Right lobe of liver (tissue), 6 donors: Measurements from ENCODE around the gene RPS14. TPM values are rescaled to one million over a fixed set of nuclear protein-coding genes. Genes with fewer than 3 reads are reported as not detected.

Experiments used
- ATAC-seq, 4 donors: fragments of 200-7000 bp; cut with Tn5 transposase; one replicate each; pipeline ENCODE4 v1.9.1; 2020; ENCODE audit warnings: mild to moderate bottlenecking in 4 of 4, moderate library complexity in 4 of 4
- DNase-seq, 3 donors: peaks; one replicate each; pipeline ENCODE4 v3.0.0-alpha.2; 2020
- H3K27ac ChIP-seq, 3 donors: fragments of 200-600 bp; one replicate each; pipeline ENCODE4 v1.8.0; 2022
- H3K27me3 ChIP-seq, 2 donors: fragments of 200-600 bp; one replicate each; pipeline ENCODE4 v1.8.0; 2022
- H3K36me3 ChIP-seq, 4 donors: fragments of 200-600 bp; sonication (generic) in 1 of 4; one replicate each; pipeline versions ENCODE4 v1.5.1 to v1.8.0; 2017 to 2022; ENCODE audit warnings: control low read depth in 1 of 4
- H3K4me1 ChIP-seq, 4 donors: fragments of 200-600 bp; sonication (generic) in 1 of 4; one replicate each; pipeline versions ENCODE4 v1.5.1 to v1.8.0; 2017 to 2022; ENCODE audit warnings: control low read depth in 1 of 4
- H3K4me3 ChIP-seq, 3 donors: fragments of 200-600 bp; one replicate each; pipeline ENCODE4 v1.8.0; 2022
- H3K9me3 ChIP-seq, 4 donors: fragments of 200-600 bp; sonication (generic) in 1 of 4; one replicate each; pipeline versions ENCODE4 v1.5.1 to v1.8.0; 2017 to 2022; ENCODE audit warnings: control low read depth in 1 of 4
- CTCF ChIP-seq, 4 donors: fragments of 200-600 bp in 3 of 4; fragments of 450-650 bp in 1 of 4; IDR thresholded peaks; one replicate each; pipeline versions ENCODE4 v1.5.1 to v1.8.0; 2016 to 2022; ENCODE audit warnings: antibody characterized with exemption in 4 of 4, mild to moderate bottlenecking in 2 of 4
- POLR2A ChIP-seq: fragments of 450-650 bp; IDR thresholded peaks from one replicate; pipeline ENCODE4 v1.6.1; 2017; ENCODE audit warnings: antibody characterized with exemption, mild to moderate bottlenecking
- WGBS: methylation state at CpG from one replicate; pipeline ENCODE4 v1.1.6; 2018; ENCODE audit warnings: low coverage, low lambda C conversion rate; ENCODE audit not compliant: insufficient coverage; ENCODE audit errors: missing lambda C conversion rate; 5-methylcytosine and 5-hydroxymethylcytosine counted together
- intact Hi-C, 2 donors: fragments of 100-400 bp; cut with DNase I; formaldehyde crosslinking; loops; one replicate each; pipeline versions ENCODE4 v1.11.2 to v1.14.1; 2022
- total RNA-seq, 6 experiments: library from RNA; depleted of rRNA in 2 of 6; stranded (reverse); fragments of >200 nt in 2 of 6; fragmentation: NEBNext Ultra II Directional in 3 of 6; extraction: Animal tissue kit (Norgen Biotek cat#: 25700) in 3 of 6; gene quantifications; one replicate each; pipeline versions ENCODE4 v1.1.0 to v1.2.4, GENCODE V29; 2016 to 2023
- donor health status: DM: no; HTN: yes; CAD: no.
- donor health status: DM: no; HTN: no; CAD: no.
- donor health status: DM: no; HTN: no; CAD: no.
- donor health status: DM: no; HTN: yes; CAD: no.
- donor health status: DM: no; HTN: yes; CAD: no.

RPS14 gene
- total RNA-seq, 6 experiments from 2014 or later: 573 to 800 (median 663) TPM

- Histone ChIP-seq H3K9me3 (no peaks in the 10 kb centered on the region), H3K27me3 (no peaks in the 10 kb centered on the region), H3K27ac (no peak overlapping the region), H3K4me3 (no peak overlapping the region), H3K36me3 (peaks cover 0 to 18% (median 4%) of the 10 kb centered on the region in 4 donors), H3K4me1 (no peaks in the 10 kb centered on the region)
- ATAC-seq (no peak), DNase-seq (peak in 1 of 3 donors; percentile 2)
- TF ChIP-seq POLR2A: no peak
- TF ChIP-seq CTCF (IDR thresholded peaks at IDR 0.05): no peak
- intact Hi-C loops: no loop called here
- 82% methylated on average over 9 of the region's 12 CpGs for WGBS
Observed at GRCh38 chr5:150400316-150401075, 49.0 kb downstream of the RPS14 start.

- no peak overlapping the region for H3K27ac ChIP-seq
- no peak for ATAC-seq
- intact Hi-C loops: no loop called here
Observed at GRCh38 chr5:150399524-150400211, 49.9 kb downstream of the RPS14 start.

GRCh38 chr5:150398722-150399523 lies 50.6 kb downstream of the RPS14 start:
- no peak overlapping the region for H3K4me3 ChIP-seq
- H3K36me3 ChIP-seq: peaks cover 0 to 16% (median 6%) of the 10 kb centered on the region in 4 donors
- peak in 2 of 4 donors; percentile 15 to 32 for ATAC-seq
- TF ChIP-seq POLR2A: no peak
- peak in 1 of 4 donors; percentile 4 for TF ChIP-seq CTCF (IDR thresholded peaks at IDR 0.05)
- H3K4me1 ChIP-seq: no peaks in the 10 kb centered on the region
- intact Hi-C loops: no loop called here
- peak in 1 of 3 donors; percentile 14 for DNase-seq
- no peaks in the 10 kb centered on the region for H3K9me3 ChIP-seq
- H3K27me3 ChIP-seq: no peaks in the 10 kb centered on the region
- WGBS: no CpG with 5 or more reads among the region's 12 CpGs
- no peak overlapping the region for H3K27ac ChIP-seq

More at GRCh38 chr5:150399524-150400211, 49.9 kb downstream of the RPS14 start:
- peak in 1 of 3 donors; percentile 7 for DNase-seq
- no peaks in the 10 kb centered on the region for H3K27me3 ChIP-seq
- peaks cover 0 to 13% (median 4%) of the 10 kb centered on the region in 4 donors for H3K36me3 ChIP-seq
- H3K4me3 ChIP-seq: no peak overlapping the region
- 96% methylated on average over 5 of the region's 11 CpGs for WGBS
- H3K4me1 ChIP-seq: no peaks in the 10 kb centered on the region
- no peaks in the 10 kb centered on the region for H3K9me3 ChIP-seq
- TF ChIP-seq CTCF (IDR thresholded peaks at IDR 0.05): no peak
- TF ChIP-seq POLR2A: no peak

GRCh38 chr5:150397782-150398721 lies 51.5 kb downstream of the RPS14 start:
- ATAC-seq (no peak), DNase-seq (no peak)
- no peak overlapping the region for H3K27ac ChIP-seq
- no peaks in the 10 kb centered on the region for H3K9me3 ChIP-seq
- no peaks in the 10 kb centered on the region for H3K27me3 ChIP-seq
- TF ChIP-seq POLR2A (no peak), CTCF (IDR thresholded peaks at IDR 0.05) (no peak)
- peaks cover 0 to 20% (median 7%) of the 10 kb centered on the region in 4 donors for H3K36me3 ChIP-seq
- WGBS: 84% methylated on average over 6 of the region's 13 CpGs
- H3K4me1 ChIP-seq: no peaks in the 10 kb centered on the region
- intact Hi-C loops: no loop called here
- H3K4me3 ChIP-seq: no peak overlapping the region
